T-helper 22 cell (primary cell): ENCODE measurements around the gene MPDZ.

ENCODE experiments used
- DNase-seq: peaks from one replicate; pipeline ENCODE4 v3.0.0-alpha.2; 2020; ENCODE audit warnings: low read depth

MPDZ gene

DNA sequence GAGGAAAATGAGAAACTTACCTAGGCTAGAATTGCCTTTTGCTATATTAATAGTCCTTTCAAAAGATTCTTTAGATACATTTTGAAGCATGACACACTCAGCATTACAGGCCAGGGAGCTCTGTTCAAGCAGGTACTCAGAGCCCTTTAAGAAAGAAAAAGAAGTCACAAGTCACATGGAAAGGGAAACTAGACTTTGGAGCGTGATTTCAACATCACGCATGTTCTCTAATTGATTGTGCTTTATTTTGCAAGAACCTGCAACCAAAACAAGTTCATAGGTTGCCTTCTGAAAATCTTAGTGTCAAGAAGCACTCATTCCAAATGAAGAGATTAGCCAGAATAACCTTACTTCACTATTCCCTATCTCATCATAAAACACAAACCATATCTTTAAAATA lies 103.8 kb downstream of the MPDZ start:
- DNase-seq: no peak

DNA sequence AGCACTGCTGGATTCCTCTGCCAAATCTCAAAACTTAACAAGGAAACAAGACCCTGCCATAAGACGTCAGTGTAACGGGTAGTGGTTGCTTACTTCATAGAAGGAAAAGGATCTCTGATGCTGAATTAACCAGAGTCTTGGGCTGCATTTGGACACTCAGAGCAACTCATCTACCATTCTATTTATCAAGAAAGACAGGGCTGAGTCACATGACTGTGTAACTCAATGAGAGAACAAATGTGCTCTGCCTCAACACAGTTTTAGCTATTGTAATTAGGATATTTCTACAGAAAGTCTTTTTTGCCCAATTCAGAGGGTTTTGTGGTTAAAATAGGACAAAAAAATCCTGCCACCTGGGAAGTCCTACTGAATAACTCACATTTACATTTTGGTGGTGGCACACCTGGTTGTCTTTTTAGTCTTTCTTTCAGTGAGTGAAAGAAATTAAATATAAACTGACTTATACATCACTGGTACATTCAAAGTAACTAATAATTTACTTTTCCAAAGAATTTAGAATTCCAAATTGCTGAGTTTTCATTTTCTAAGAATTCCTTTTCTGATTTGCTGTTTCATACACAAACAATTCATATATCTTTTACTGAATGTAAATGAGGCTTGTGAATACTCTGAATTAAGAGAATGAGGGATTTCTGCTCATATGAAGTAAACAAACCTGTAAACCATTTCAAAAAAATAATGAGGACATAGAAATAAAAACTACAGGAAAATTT lies 104.4 kb downstream of the MPDZ start:
- no peak for DNase-seq

- no peak for DNase-seq
Measured at GRCh38 chr9:13173553-13173952, 105.9 kb downstream of the MPDZ start.

DNA sequence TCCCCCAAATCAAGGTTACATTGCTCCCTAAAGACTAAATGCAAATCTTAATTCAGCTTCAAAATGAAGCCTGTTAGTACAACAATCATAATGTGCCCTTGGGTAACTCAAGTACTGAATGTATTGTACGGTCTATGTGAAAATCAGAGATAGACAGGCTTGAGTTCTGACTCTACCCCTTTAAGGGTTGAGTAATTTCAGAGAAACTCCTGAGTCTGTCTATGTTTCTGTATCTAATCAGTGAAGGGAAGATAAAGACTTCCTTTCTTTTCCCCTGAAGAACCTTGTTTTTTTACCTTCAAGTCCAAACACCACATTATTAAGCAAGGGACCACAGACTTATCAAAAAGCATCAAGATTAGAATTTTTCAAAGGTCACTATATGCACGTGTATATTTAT lies 108.2 kb downstream of the MPDZ start:
- DNase-seq: no peak

GRCh38 chr9:13166996-13167395 lies 112.5 kb downstream of the MPDZ start:
- no peak for DNase-seq

DNA sequence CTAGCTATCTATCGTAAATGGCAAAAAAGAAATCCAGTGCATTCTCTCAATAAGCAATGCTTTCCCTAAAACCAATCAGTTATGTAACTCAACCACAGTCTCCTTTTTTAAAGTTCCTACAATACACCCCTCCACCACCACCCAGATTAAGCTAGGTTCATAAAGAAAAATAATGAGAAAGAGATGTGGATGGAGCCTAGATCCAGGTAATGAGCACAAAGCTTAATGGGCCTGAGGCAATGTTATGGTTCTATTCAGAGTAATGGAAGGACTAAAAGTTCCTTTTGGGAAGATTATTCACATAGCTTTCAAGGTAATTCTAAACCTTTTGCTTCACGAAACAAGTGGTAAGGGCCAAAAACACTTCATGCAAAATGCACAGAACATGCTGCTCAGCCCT lies 113.5 kb downstream of the MPDZ start:
- DNase-seq: no peak

- no peak for DNase-seq
Measured at GRCh38 chr9:13165236-13165945, 114.1 kb downstream of the MPDZ start.

- no peak for DNase-seq
Measured at GRCh38 chr9:13163946-13164345, 115.5 kb downstream of the MPDZ start.

- no peak for DNase-seq
Measured at GRCh38 chr9:13163287-13163686, 116.2 kb downstream of the MPDZ start.

GRCh38 chr9:13160051-13160450 lies 119.4 kb downstream of the MPDZ start:
- no peak for DNase-seq

- DNase-seq: no peak
Measured at GRCh38 chr9:13158986-13159385, 120.5 kb downstream of the MPDZ start.

- DNase-seq: no peak
Measured at GRCh38 chr9:13151489-13151888, 128.0 kb downstream of the MPDZ start.

- DNase-seq: no peak
Measured at GRCh38 chr9:13149454-13149853, 130.0 kb downstream of the MPDZ start.

DNA sequence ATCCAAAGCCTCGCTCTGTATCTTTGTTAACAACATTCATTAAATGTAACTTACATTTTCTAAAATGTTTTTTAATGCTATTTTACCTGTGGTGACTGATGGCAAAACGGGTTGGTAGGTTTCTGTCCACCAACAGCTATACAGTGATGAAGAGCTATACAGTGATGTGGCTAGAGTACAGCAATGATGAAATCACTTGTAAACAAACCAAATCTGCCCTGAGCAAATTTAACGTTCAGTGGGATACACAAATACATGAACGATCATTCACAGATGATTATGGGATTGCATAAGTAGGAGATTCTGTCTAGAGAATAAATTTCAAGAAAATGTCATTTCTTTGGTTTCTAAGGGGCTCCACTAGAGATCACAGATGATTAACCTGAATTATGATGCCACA lies 132.7 kb downstream of the MPDZ start:
- no peak for DNase-seq

- no peak for DNase-seq
Measured at GRCh38 chr9:13145340-13145739, 134.2 kb downstream of the MPDZ start.

GRCh38 chr9:13144166-13144775 lies 135.2 kb downstream of the MPDZ start:
- DNase-seq: no peak

- DNase-seq: no peak
Measured at GRCh38 chr9:13143281-13143680, 136.2 kb downstream of the MPDZ start.

- no peak for DNase-seq
Measured at GRCh38 chr9:13142776-13143175, 136.7 kb downstream of the MPDZ start.

DNA sequence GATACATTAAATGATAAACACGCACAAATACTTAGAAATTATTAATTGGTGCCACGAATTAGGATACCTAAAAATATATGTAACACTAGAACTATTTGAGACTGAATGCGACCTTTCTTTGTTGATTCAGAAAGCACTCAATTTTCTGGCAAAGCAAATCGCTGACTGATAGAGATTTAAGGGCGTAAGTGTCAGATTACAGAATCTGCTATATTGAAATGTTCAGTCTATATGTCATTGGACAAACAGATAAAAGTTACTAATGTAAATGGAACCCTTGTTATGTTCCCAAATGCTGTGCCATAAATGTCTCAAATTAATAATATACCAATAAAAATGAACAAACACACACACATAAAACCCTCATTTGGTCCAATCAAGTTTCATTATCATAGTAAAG lies 137.9 kb downstream of the MPDZ start:
- DNase-seq: no peak

DNA sequence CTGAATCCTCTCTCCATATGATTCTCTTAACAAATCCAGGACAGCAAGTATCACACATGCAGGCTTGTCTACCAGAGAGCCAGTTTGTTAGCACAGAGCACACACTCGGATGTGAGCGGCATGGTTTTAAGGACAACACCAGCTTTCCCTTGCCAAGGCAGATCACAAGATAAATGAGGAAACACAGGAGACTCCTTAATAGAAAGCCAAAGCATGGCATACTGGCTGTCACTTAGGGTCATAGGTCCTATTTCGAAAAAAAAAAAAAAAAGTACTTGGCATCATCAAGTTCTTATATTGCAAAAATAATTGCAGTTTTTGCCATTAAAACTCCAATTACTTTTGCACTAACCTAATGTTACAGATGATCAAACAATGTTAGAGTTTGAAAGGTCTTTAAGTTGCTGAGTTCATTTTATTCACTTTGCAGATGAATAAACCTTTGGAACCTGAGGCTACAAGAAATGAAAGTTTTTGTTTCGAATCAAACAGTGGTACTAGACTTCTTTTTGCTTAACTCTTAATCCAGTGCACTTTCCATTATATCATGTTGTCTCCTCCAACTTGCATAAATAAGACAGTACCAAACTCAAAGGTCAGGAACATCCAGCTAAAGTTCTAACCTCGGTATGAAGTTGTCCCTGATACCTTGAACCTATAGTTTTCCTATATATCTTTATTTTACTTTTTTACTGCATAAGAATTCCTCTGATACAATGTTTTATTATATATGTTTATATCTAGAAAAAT lies 138.5 kb downstream of the MPDZ start:
- DNase-seq: no peak

GRCh38 chr9:13139641-13140171 lies 139.8 kb downstream of the MPDZ start:
- DNase-seq: no peak

- no peak for DNase-seq
Measured at GRCh38 chr9:13137426-13137825, 142.1 kb downstream of the MPDZ start.
